Activated B cell treated with CpG ODN at 0.5 μM for 24 hours (primary cell): ENCODE results near the gene RBM17. TPM values are rescaled to one million over a fixed set of nuclear protein-coding genes. Genes with fewer than 3 reads are reported as not detected.

ENCODE experiments used
- ATAC-seq: fragments of 200-7000 bp; cut with Tn5 transposase; one replicate; pipeline ENCODE4 v1.10.0; 2021; ENCODE audit warnings: low read depth, mild to moderate bottlenecking, moderate library complexity
- CTCF ChIA-PET: fragments of 350-600 bp; sonication (Branson Sonifier 250); formaldehyde crosslinking; loops from one replicate; lab custom pipeline; 2021; ENCODE audit warnings: antibody characterized with exemption; lab: Charles Lee
- POLR2A ChIA-PET: fragments of 350-600 bp; sonication (Branson Sonifier 250); formaldehyde crosslinking; loops from one replicate; lab custom pipeline; 2021; ENCODE audit warnings: antibody characterized with exemption; lab: Charles Lee
- DNase-seq: peaks from one replicate; pipeline ENCODE4 v3.0.0; 2022
- H3K27ac Mint-ChIP-seq: one replicate; pipeline ENCODE4 v1.8.0; 2020; ENCODE audit warnings: mixed read lengths
- H3K27me3 Mint-ChIP-seq: one replicate; pipeline ENCODE4 v1.8.0; 2021; ENCODE audit warnings: mixed read lengths
- H3K36me3 Mint-ChIP-seq: one replicate; pipeline ENCODE4 v1.8.0; 2021; ENCODE audit warnings: low read depth, mixed read lengths
- H3K4me1 Mint-ChIP-seq: one replicate; pipeline ENCODE4 v1.8.0; 2021; ENCODE audit warnings: mixed read lengths
- H3K4me3 Mint-ChIP-seq: one replicate; pipeline ENCODE4 v1.8.0; 2020; ENCODE audit warnings: mild to moderate bottlenecking, mixed read lengths
- H3K9me3 Mint-ChIP-seq: one replicate; pipeline ENCODE4 v1.8.0; 2020; ENCODE audit warnings: mixed read lengths
- intact Hi-C: fragments of 100-400 bp; cut with micrococcal nuclease; formaldehyde crosslinking; loops from one replicate; pipeline ENCODE4 v1.15.1; 2024
- total RNA-seq: library from RNA; stranded (reverse); gene quantifications from 2 replicates; pipeline ENCODE4 v1.2.3, GENCODE V29; 2022
- TF ChIP-seq, protein P1 (sequence below): fragments of 200-600 bp; IDR thresholded peaks from one replicate; pipeline ENCODE4 v1.8.0; 2022; ENCODE audit warnings: antibody characterized with exemption, mild to moderate bottlenecking

The RBM17 gene
- total RNA-seq, 1 donor from 2014 or later, result 209 TPM

DNA sequence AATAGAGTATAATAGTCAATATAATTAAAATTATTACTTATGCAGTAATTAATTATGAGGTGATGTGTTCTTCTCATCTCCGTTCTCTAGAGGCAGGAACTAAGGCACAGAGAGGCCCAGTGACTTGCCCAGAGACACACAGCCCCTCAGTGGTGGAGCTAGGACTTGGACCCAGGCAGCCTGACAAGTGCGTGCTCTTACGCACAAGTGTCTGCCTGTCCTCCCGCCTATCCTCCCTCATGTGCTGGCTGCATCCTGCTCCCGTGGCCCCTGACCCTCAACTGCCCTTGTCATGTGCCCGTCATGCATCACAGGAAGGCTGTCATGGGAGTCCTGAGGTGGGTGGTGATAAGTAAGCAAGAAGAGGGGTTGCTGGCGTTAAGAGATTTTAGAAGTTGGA is 41.0 kb upstream of the RBM17 start:
- TF ChIP-seq, protein P1, sequence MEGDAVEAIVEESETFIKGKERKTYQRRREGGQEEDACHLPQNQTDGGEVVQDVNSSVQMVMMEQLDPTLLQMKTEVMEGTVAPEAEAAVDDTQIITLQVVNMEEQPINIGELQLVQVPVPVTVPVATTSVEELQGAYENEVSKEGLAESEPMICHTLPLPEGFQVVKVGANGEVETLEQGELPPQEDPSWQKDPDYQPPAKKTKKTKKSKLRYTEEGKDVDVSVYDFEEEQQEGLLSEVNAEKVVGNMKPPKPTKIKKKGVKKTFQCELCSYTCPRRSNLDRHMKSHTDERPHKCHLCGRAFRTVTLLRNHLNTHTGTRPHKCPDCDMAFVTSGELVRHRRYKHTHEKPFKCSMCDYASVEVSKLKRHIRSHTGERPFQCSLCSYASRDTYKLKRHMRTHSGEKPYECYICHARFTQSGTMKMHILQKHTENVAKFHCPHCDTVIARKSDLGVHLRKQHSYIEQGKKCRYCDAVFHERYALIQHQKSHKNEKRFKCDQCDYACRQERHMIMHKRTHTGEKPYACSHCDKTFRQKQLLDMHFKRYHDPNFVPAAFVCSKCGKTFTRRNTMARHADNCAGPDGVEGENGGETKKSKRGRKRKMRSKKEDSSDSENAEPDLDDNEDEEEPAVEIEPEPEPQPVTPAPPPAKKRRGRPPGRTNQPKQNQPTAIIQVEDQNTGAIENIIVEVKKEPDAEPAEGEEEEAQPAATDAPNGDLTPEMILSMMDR, result no peak
- Mint-ChIP-seq H3K27me3 (no peaks in the 10 kb centered on the region), H3K36me3 (peaks cover 79% of the 10 kb centered on the region), H3K4me1 (peaks cover 96% of the 10 kb centered on the region), H3K4me3 (peak overlapping the region; percentile 13), H3K9me3 (no peaks in the 10 kb centered on the region), H3K27ac (peak overlapping the region; percentile 97)
- ChIA-PET CTCF (interaction anchor here (0.6 to 8.9 kb wide), 2 partner anchors 22 to 39 kb away, joined by 3 to 69 read pairs; no protein-coding TSS in a partner anchor), POLR2A (interaction anchor here (0.5 to 14.3 kb wide), 6 partner anchors 10 to 235 kb away, joined by 3 to 339 read pairs (median 4); partner anchors contain the start of gene GDI2)
- ATAC-seq (no peak), DNase-seq (no peak)
- intact Hi-C loops, result no loop called here

DNA sequence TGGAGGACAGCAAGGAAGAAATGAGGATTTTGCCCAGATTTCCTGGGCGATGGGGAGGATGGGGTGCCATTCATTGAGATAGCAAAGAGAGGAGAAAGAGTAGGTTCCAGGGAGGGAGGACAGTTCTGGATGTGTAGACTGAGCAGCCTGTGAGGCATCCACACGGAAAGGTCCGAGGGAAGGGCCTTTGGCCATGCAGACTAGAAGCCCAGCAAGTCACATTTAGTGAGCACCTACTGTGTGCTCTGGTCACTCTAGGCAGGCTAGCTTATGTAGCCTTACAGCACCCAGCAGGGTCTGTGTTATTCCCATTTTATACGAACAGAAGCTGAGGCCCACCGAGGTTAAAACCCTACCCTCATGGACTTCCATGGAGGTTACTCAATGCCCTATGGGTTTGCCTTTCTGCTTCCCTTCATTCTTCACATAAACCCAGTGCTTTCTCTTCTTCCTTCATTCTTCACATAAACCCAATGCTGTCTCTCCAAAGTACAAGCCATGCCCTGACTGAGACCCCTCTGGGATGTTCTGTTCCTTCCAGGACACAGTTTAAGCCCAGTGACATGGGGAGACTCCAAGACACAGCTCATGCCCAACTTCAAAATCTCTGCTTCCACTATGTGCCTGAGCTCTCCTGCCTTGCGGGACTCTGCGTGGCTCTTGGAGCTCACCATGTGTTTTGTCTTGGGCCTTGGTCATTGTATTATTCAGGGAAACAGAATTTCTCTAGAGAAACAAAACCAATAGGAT is 40.4 kb upstream of the RBM17 start:
- no peaks in the 10 kb centered on the region for H3K9me3 Mint-ChIP-seq
- H3K27me3 Mint-ChIP-seq, result no peaks in the 10 kb centered on the region
- peak overlapping the region; percentile 97 for H3K27ac Mint-ChIP-seq
- H3K4me3 Mint-ChIP-seq, result peak overlapping the region; percentile 81
- no peak for DNase-seq
- peaks cover 95% of the 10 kb centered on the region for H3K4me1 Mint-ChIP-seq
- intact Hi-C loops, result no loop called here
- ChIA-PET POLR2A (interaction anchor here (0.6 to 14.3 kb wide), 12 partner anchors 9 to 1344 kb away, joined by 3 to 339 read pairs (median 22); partner anchors contain the start of genes GDI2, IL15RA, IL2RA and RBM17), CTCF (interaction anchor here (0.8 to 8.9 kb wide), 4 partner anchors 13 to 39 kb away, joined by 3 to 69 read pairs (median 24); partner anchors contain the start of gene IL2RA)
- TF ChIP-seq, protein P1, result no peak
- H3K36me3 Mint-ChIP-seq, result peaks cover 74% of the 10 kb centered on the region
- no peak for ATAC-seq

DNA sequence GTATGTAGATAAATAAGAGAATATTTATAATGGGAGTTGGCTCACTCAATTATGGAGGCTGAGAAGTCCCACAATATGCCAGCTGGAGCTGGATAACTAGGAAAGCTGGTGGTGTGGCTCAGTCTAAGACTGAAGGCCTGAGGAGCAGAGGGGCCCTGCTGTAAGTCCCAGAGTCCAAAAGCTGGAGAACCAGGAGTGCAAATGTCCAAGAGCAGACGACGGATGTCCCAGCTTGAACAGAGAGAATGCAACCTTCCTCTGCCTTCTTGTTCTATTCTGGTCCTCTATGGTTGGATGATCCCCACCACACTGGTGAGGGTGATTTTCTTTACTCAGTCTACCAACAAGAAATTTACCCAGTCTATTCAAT is 39.8 kb upstream of the RBM17 start:
- CTCF ChIA-PET, result interaction anchor here (0.8 to 8.9 kb wide), 4 partner anchors 13 to 38 kb away, joined by 3 to 69 read pairs (median 24); partner anchors contain the start of gene IL2RA
- H3K9me3 Mint-ChIP-seq, result no peaks in the 10 kb centered on the region
- H3K27me3 Mint-ChIP-seq, result no peaks in the 10 kb centered on the region
- peak overlapping the region; percentile 81 for H3K4me3 Mint-ChIP-seq
- peaks cover 96% of the 10 kb centered on the region for H3K4me1 Mint-ChIP-seq
- DNase-seq (no peak), ATAC-seq (no peak)
- POLR2A ChIA-PET, result interaction anchor here (0.6 to 14.3 kb wide), 11 partner anchors 9 to 1344 kb away, joined by 3 to 339 read pairs (median 24); partner anchors contain the start of genes GDI2, IL15RA, IL2RA and RBM17
- intact Hi-C loops, result no loop called here
- peak overlapping the region; percentile 97 for H3K27ac Mint-ChIP-seq
- peaks cover 73% of the 10 kb centered on the region for H3K36me3 Mint-ChIP-seq
- TF ChIP-seq, protein P1, result no peak

DNA sequence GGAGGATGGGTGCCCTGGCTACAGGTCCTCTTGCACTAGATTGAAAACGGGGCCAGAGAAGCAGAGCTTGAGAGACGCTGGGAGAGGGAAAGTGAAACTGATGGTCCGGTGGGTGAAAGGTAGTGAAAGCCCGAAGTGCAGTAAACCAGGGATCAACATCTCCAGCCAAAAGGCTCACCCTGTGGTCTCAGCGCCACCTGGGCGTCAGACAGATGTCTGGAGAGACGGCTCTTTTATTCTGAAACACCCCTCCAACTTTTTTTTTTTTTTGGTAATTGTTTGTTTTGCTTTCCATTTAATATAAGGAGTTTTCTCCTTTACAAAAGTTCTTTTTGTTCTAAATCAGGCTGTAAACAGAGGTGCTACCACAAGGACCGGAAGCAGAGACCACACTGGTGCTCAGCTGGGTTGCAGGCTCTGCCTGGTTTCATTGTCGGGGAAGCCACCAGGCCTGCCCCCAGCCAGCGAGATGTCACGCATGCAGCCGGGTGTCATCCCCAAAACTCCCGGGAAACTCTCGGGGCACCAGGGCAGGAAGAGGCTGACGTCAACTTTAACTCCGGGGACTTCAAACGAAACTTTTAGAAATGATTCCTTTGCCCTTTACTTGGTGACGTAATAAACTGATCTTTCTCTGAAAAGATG is 37.9 kb upstream of the RBM17 start:
- Mint-ChIP-seq H3K9me3 (no peaks in the 10 kb centered on the region), H3K4me3 (peak overlapping the region; percentile 81), H3K27me3 (no peaks in the 10 kb centered on the region), H3K36me3 (peaks cover 69% of the 10 kb centered on the region), H3K4me1 (peaks cover 91% of the 10 kb centered on the region), H3K27ac (peak overlapping the region; percentile 97)
- ChIA-PET CTCF (interaction anchor here (0.5 to 8.9 kb wide), 11 partner anchors 10 to 207 kb away, joined by 3 to 69 read pairs (median 4); partner anchors contain the start of gene IL2RA), POLR2A (interaction anchor here (0.6 to 14.3 kb wide), 37 partner anchors 7 to 604 kb away, joined by 3 to 339 read pairs (median 5); partner anchors contain the start of genes ANKRD16, FBH1, GDI2 and IL15RA)
- TF ChIP-seq, protein P1, result no peak
- DNase-seq, result peak; percentile 79
- peak; percentile 66 for ATAC-seq
- intact Hi-C loops, result loop anchor here (1.0 to 5.0 kb wide), 8 partner anchors 14 to 1421 kb away; partner anchors contain the start of gene TASOR2
